HFFc6 (cell line): ENCODE measurements around the gene PFKFB3. TPM values are rescaled to one million over a fixed set of nuclear protein-coding genes. Genes with fewer than 3 reads are reported as not detected.
"Not testable (repeated sequence)": the region's sequence is repeated elsewhere in the genome, so short reads cannot be mapped to it uniquely, and the experiment has no call there.

Experiments
- DNase-seq: peaks from one replicate; pipeline ENCODE4 v3.0.0-alpha.2; 2018
- H3K27ac Mint-ChIP-seq: 2 replicates; pipeline ENCODE4 v1.8.0; 2020; ENCODE audit warnings: mild to moderate bottlenecking, mixed read lengths
- H3K27me3 Mint-ChIP-seq: 2 replicates; pipeline ENCODE4 v1.8.0; 2021; ENCODE audit warnings: mild to moderate bottlenecking, moderate library complexity, mixed read lengths; ENCODE audit not compliant: insufficient read depth
- H3K36me3 Mint-ChIP-seq: 2 replicates; pipeline ENCODE4 v1.8.0; 2021; ENCODE audit warnings: low read depth, mixed read lengths
- H3K4me1 Mint-ChIP-seq: 2 replicates; pipeline ENCODE4 v1.8.0; 2020; ENCODE audit warnings: low read depth, mixed read lengths
- H3K4me3 Mint-ChIP-seq: 2 replicates; pipeline ENCODE4 v1.8.0; 2020; ENCODE audit warnings: mild to moderate bottlenecking, moderate library complexity, mixed read lengths
- H3K9me3 Mint-ChIP-seq: 2 replicates; pipeline ENCODE4 v1.8.0; 2020; ENCODE audit warnings: mild to moderate bottlenecking, mixed read lengths
- CTCF ChIP-seq: fragments of 200-600 bp; sonication (generic); IDR thresholded peaks from 2 replicates; pipeline ENCODE4 v1.5.0; 2021; ENCODE audit warnings: antibody characterized with exemption, mild to moderate bottlenecking
- total RNA-seq, 6 experiments: library from RNA; stranded (reverse); fragmentation: NEBNext Ultra II Directional; extraction: Animal tissue kit (Norgen Biotek cat#: 25700); gene quantifications; 2 replicates in 1 of 6; 3 replicates in 5 of 6; pipeline ENCODE4 v1.2.3, GENCODE V29; 2021

PFKFB3 gene
- total RNA-seq, 6 experiments from 2014 or later = 25.4 to 34.6 (median 28.7) TPM

GRCh38 chr10:6162589-6163356 lies 40.0 kb upstream of the PFKFB3 start:
- no peak for TF ChIP-seq CTCF
- Mint-ChIP-seq H3K9me3 (no peaks in the 10 kb centered on the region), H3K4me1 (peaks cover 52% of the 10 kb centered on the region), H3K27ac (no peak overlapping the region; the same call in 1 of the 2 replicates), H3K27me3 (peaks cover 2% of the 10 kb centered on the region), H3K4me3 (peak overlapping the region; percentile 55), H3K36me3 (peaks cover 12% of the 10 kb centered on the region)
- DNase-seq = no peak

GRCh38 chr10:6163364-6164270 lies 39.1 kb upstream of the PFKFB3 start:
- H3K4me3 Mint-ChIP-seq = peak overlapping the region; percentile 95
- peak overlapping the region; percentile 90 for H3K27ac Mint-ChIP-seq
- no peak for TF ChIP-seq CTCF
- peak; percentile 61 for DNase-seq
- peaks cover 12% of the 10 kb centered on the region for H3K36me3 Mint-ChIP-seq
- H3K4me1 Mint-ChIP-seq = peaks cover 44% of the 10 kb centered on the region
- H3K9me3 Mint-ChIP-seq = no peaks in the 10 kb centered on the region
- peaks cover 2% of the 10 kb centered on the region for H3K27me3 Mint-ChIP-seq

GRCh38 chr10:6164271-6165095 lies 38.2 kb upstream of the PFKFB3 start:
- Mint-ChIP-seq H3K4me1 (peaks cover 46% of the 10 kb centered on the region), H3K4me3 (peak overlapping the region; percentile 95), H3K27ac (peak overlapping the region; percentile 90), H3K27me3 (peaks cover 2% of the 10 kb centered on the region; the same call in 1 of the 2 replicates), H3K9me3 (no peaks in the 10 kb centered on the region), H3K36me3 (peaks cover 12% of the 10 kb centered on the region)
- TF ChIP-seq CTCF = no peak
- no peak for DNase-seq

GRCh38 chr10:6165221-6165725 lies 37.5 kb upstream of the PFKFB3 start:
- TF ChIP-seq CTCF = no peak
- Mint-ChIP-seq H3K27me3 (peaks cover 2% of the 10 kb centered on the region; the same call in 1 of the 2 replicates), H3K9me3 (no peaks in the 10 kb centered on the region), H3K4me1 (peaks cover 54% of the 10 kb centered on the region), H3K36me3 (peaks cover 12% of the 10 kb centered on the region), H3K27ac (no peak overlapping the region), H3K4me3 (peak overlapping the region; percentile 95; the same call in 1 of the 2 replicates)
- no peak for DNase-seq

GRCh38 chr10:6165933-6166332 lies 36.8 kb upstream of the PFKFB3 start:
- H3K4me3 Mint-ChIP-seq, H3K27me3 Mint-ChIP-seq, H3K27ac Mint-ChIP-seq, DNase-seq, H3K9me3 Mint-ChIP-seq: not testable (repeated sequence)
- Mint-ChIP-seq H3K36me3 (peaks cover 12% of the 10 kb centered on the region), H3K4me1 (peaks cover 60% of the 10 kb centered on the region)
